IMR-90 (cell line): ENCODE measurements around the gene CDKN1C. TPM values are rescaled to one million over a fixed set of nuclear protein-coding genes. Genes with fewer than 3 reads are reported as not detected.

Experiments used
- ATAC-seq: fragments of 200-7000 bp; cut with Tn5 transposase; 2 replicates; pipeline ENCODE4 v1.9.1; 2020; ENCODE audit warnings: low read depth, mild to moderate bottlenecking, moderate library complexity
- BruUV-seq: library from RNA; stranded (reverse); fragments of 400-500 nt; replicated peaks from 2 replicates; lab custom pipeline; 2021; lab: Mats Ljungman, UMichigan
- CTCF ChIA-PET: fragments of 300-600 bp; formaldehyde crosslinking; extraction: SDS; loops from one replicate; lab custom pipeline; 2021; ENCODE audit warnings: antibody characterized with exemption; lab: Yijun Ruan, JAX
- POLR2A ChIA-PET: fragments of 300-600 bp; sonication (Branson Sonifier 250); formaldehyde crosslinking; loops from one replicate; lab custom pipeline; 2022; ENCODE audit warnings: antibody characterized with exemption; ENCODE audit not compliant: unreplicated experiment; lab: Charles Lee
- DNase-seq: peaks from one replicate; pipeline ENCODE4 v3.0.0; 2013
- H2AFZ ChIP-seq: replicated peaks from 2 replicates; pipeline ENCODE3; 2013; ENCODE audit warnings: low read length, mild to moderate bottlenecking; ENCODE audit not compliant: poor library complexity
- H2AK5ac ChIP-seq: 2 replicates; pipeline ENCODE4 v1.6.1; 2013; ENCODE audit warnings: low read depth, low read length, inconsistent platforms
- H2AK9ac ChIP-seq: replicated peaks from 2 replicates; pipeline ENCODE3; 2013; ENCODE audit warnings: mild to moderate bottlenecking, low read depth, low read length, moderate library complexity; ENCODE audit not compliant: poor library complexity
- H2BK120ac ChIP-seq: 2 replicates; pipeline ENCODE4 v1.6.1; 2013; ENCODE audit warnings: low read depth, low read length, inconsistent platforms
- H2BK15ac ChIP-seq: 3 replicates; pipeline ENCODE4 v1.6.1; 2013; ENCODE audit warnings: low read depth, low read length, inconsistent platforms
- H2BK20ac ChIP-seq: 2 replicates; pipeline ENCODE4 v1.6.1; 2013; ENCODE audit warnings: low read depth, mild to moderate bottlenecking, inconsistent platforms, low read length, moderate library complexity
- H2BK5ac ChIP-seq: 2 replicates; pipeline ENCODE4 v1.6.1; 2013; ENCODE audit warnings: mild to moderate bottlenecking, low read depth, low read length, inconsistent platforms; ENCODE audit not compliant: poor library complexity, severe bottlenecking
- H3K14ac ChIP-seq: replicated peaks from 2 replicates; pipeline ENCODE4 v1.6.1; 2013; ENCODE audit warnings: low read depth, low read length, inconsistent platforms
- H3K18ac ChIP-seq: 2 replicates; pipeline ENCODE4 v1.6.1; 2013; ENCODE audit warnings: low read depth, low read length, control low read depth
- H3K23ac ChIP-seq: 2 replicates; pipeline ENCODE4 v1.6.1; 2013; ENCODE audit warnings: low read depth, low read length, inconsistent platforms
- H3K27ac ChIP-seq: 2 replicates; pipeline ENCODE4 v1.5.1; 2013; ENCODE audit warnings: mild to moderate bottlenecking, control low read depth, low read length; ENCODE audit not compliant: insufficient read depth
- H3K27me3 ChIP-seq: 2 replicates; pipeline ENCODE4 v1.6.1; 2013; ENCODE audit warnings: low read length; ENCODE audit not compliant: control insufficient read depth, insufficient read depth
- H3K36me3 ChIP-seq: 2 replicates; pipeline ENCODE4 v1.6.1; 2013; ENCODE audit warnings: low read length, mixed read lengths; ENCODE audit not compliant: control insufficient read depth, insufficient read depth
- H3K4ac ChIP-seq: 2 replicates; pipeline ENCODE4 v1.6.1; 2013; ENCODE audit warnings: low read depth, low read length, inconsistent platforms
- H3K4me1 ChIP-seq: 2 replicates; pipeline ENCODE4 v1.6.1; 2013; ENCODE audit warnings: low read length, mixed read lengths; ENCODE audit not compliant: control insufficient read depth, insufficient read depth
- H3K4me2 ChIP-seq: 2 replicates; pipeline ENCODE4 v1.6.1; 2013; ENCODE audit warnings: low read depth, mild to moderate bottlenecking, control low read depth, low read length, moderate library complexity
- H3K4me3 ChIP-seq: 2 replicates; pipeline ENCODE4 v1.5.1; 2013; ENCODE audit warnings: low read depth, mild to moderate bottlenecking, control low read depth, low read length, moderate library complexity; ENCODE audit not compliant: insufficient read depth
- H3K56ac ChIP-seq: 2 replicates; pipeline ENCODE4 v1.6.1; 2013; ENCODE audit warnings: low read length, inconsistent platforms; ENCODE audit not compliant: insufficient read depth; ENCODE audit errors: extremely low read depth
- H3K79me1 ChIP-seq, 2 experiments: 2 replicates each; pipeline ENCODE4 v1.6.1; 2013; ENCODE audit warnings: low read length in 2 of 2, inconsistent platforms in 1 of 2, low read depth in 1 of 2
- H3K9ac ChIP-seq: 2 replicates; pipeline ENCODE4 v1.6.1; 2013; ENCODE audit warnings: low read depth, low read length, control low read depth
- H3K9me1 ChIP-seq: 2 replicates; pipeline ENCODE4 v1.6.1; 2013; ENCODE audit warnings: low read length, inconsistent platforms; ENCODE audit not compliant: insufficient read depth
- H3K9me3 ChIP-seq: 2 replicates; pipeline ENCODE4 v1.6.1; 2013; ENCODE audit warnings: low read length; ENCODE audit not compliant: control insufficient read depth, insufficient read depth
- H4K20me1 ChIP-seq: 2 replicates; pipeline ENCODE4 v1.6.1; 2013; ENCODE audit warnings: low read length, inconsistent platforms; ENCODE audit not compliant: insufficient read depth
- H4K5ac ChIP-seq: 2 replicates; pipeline ENCODE4 v1.6.1; 2013; ENCODE audit warnings: mild to moderate bottlenecking, low read depth, low read length, control low read depth
- H4K8ac ChIP-seq, 2 experiments: 2 replicates each; pipeline ENCODE4 v1.6.1; 2013; ENCODE audit warnings: low read depth in 2 of 2, low read length in 2 of 2, control low read depth in 1 of 2, inconsistent platforms in 1 of 2
- H4K91ac ChIP-seq: 2 replicates; pipeline ENCODE4 v1.6.1; 2013; ENCODE audit warnings: low read depth, low read length, inconsistent platforms; ENCODE audit not compliant: insufficient read depth
- BHLHE40 ChIP-seq: fragments of 150-350 bp; IDR thresholded peaks from 2 replicates; pipeline ENCODE4 v1.6.1; 2016; ENCODE audit warnings: mild to moderate bottlenecking, low read depth, low read length
- CEBPB ChIP-seq: IDR thresholded peaks from 2 replicates; pipeline ENCODE4 v1.6.1; 2012; ENCODE audit warnings: low read depth, low read length, improper control_type of control experiment
- CHD1 ChIP-seq: IDR thresholded peaks from 2 replicates; pipeline ENCODE4 v1.6.1; 2012; ENCODE audit warnings: low read depth, low read length, improper control_type of control experiment
- FOS ChIP-seq: fragments of 150-350 bp; IDR thresholded peaks from 2 replicates; pipeline ENCODE4 v1.6.1; 2016; ENCODE audit warnings: low read depth, low read length
- MAFK ChIP-seq: IDR thresholded peaks from 2 replicates; pipeline ENCODE4 v1.6.1; 2012; ENCODE audit warnings: low read depth, low read length, improper control_type of control experiment
- MAZ ChIP-seq: IDR thresholded peaks from 2 replicates; pipeline ENCODE4 v1.6.1; 2012; ENCODE audit warnings: low read depth, mild to moderate bottlenecking, low read length, improper control_type of control experiment, moderate library complexity, borderline replicate concordance
- MXI1 ChIP-seq: IDR thresholded peaks from 2 replicates; pipeline ENCODE4 v1.6.1; 2012; ENCODE audit warnings: low read depth, mild to moderate bottlenecking, low read length, moderate library complexity, borderline replicate concordance
- NFE2L2 ChIP-seq: fragments of 150-350 bp; IDR thresholded peaks from 2 replicates; pipeline ENCODE4 v1.6.1; 2016; ENCODE audit warnings: low read depth, mild to moderate bottlenecking, low read length
- POLR2A ChIP-seq: IDR thresholded peaks from 2 replicates; pipeline ENCODE4 v1.6.1; 2012; ENCODE audit warnings: mild to moderate bottlenecking, low read depth, low read length
- RAD21 ChIP-seq: IDR thresholded peaks from 2 replicates; pipeline ENCODE4 v1.6.1; 2012; ENCODE audit warnings: low read length, improper control_type of control experiment
- RCOR1 ChIP-seq: IDR thresholded peaks from 2 replicates; pipeline ENCODE4 v1.6.1; 2012; ENCODE audit warnings: mild to moderate bottlenecking, low read length, improper control_type of control experiment; ENCODE audit not compliant: insufficient replicate concordance
- RFX5 ChIP-seq: IDR thresholded peaks from 2 replicates; pipeline ENCODE4 v1.8.0; 2012; ENCODE audit warnings: low read depth, mild to moderate bottlenecking, low read length, moderate library complexity
- SMC3 ChIP-seq: fragments of 150-350 bp; IDR thresholded peaks from 2 replicates; pipeline ENCODE4 v1.6.1; 2016; ENCODE audit warnings: low read depth, mild to moderate bottlenecking, antibody characterized with exemption, low read length, moderate library complexity
- WGBS, 2 experiments: methylation state at CpG; one replicate each; pipeline versions ENCODE4 v1.1.5 to v1.1.7; 2013; ENCODE audit warnings: missing lambda C conversion rate in 2 of 2; ENCODE audit not compliant: insufficient read length in 1 of 2; ENCODE audit errors: extremely low coverage in 2 of 2; 5-methylcytosine and 5-hydroxymethylcytosine counted together
- dilution Hi-C: fragments of 300-500 bp; cut with HindIII; formaldehyde crosslinking; loops from one replicate; pipeline ENCODE4 v1.14.3; 2018; ENCODE audit warnings: low sequenced_read_pairs; ENCODE audit not compliant: unreplicated experiment
- in situ Hi-C: fragments of 300-500 bp; cut with MboI; formaldehyde crosslinking; loops from 3 replicates; pipeline ENCODE4 v1.14.3; 2019; ENCODE audit warnings: low sequenced_read_pairs, inconsistent platforms, mixed read lengths
- intact Hi-C: fragments of 100-400 bp; cut with micrococcal nuclease; formaldehyde crosslinking; loops from 2 replicates; pipeline ENCODE4 v1.10.0; 2022
- polyA plus RNA-seq, 3 experiments: library from polyadenylated mRNA; depleted of rRNA; stranded (reverse); fragments of >200 nt; gene quantifications; 2 replicates each; pipeline ENCODE4 v1.2.3, GENCODE V29; 2012; ENCODE audit warnings: low replicate concordance in 1 of 3
- total RNA-seq: library from RNA; depleted of rRNA; stranded (reverse); fragments of >200 nt; gene quantifications from 2 replicates; pipeline ENCODE4 v1.2.3, GENCODE V29; 2012
- TF ChIP-seq, protein P1 (sequence below): fragments of 150-350 bp; IDR thresholded peaks from 2 replicates; pipeline ENCODE4 v1.6.1; 2016; ENCODE audit warnings: low read depth, mild to moderate bottlenecking, low read length, moderate library complexity, borderline replicate concordance
- TF ChIP-seq, protein P2 (sequence below): conservative IDR thresholded peaks from 2 replicates; pipeline ENCODE4 v1.5.1; 2012; ENCODE audit warnings: mild to moderate bottlenecking, low read depth, low read length, improper control_type of control experiment
- TF ChIP-seq, protein P3 (sequence below): fragments of 150-350 bp; IDR thresholded peaks from 2 replicates; pipeline ENCODE4 v1.6.1; 2017; ENCODE audit warnings: mild to moderate bottlenecking, antibody characterized with exemption, low read length, low read depth

Gene CDKN1C
- total and polyA plus RNA-seq, 2 of the 4 experiments (the other 2 are of a cell fraction): 1.6 to 3.0 TPM

DNA sequence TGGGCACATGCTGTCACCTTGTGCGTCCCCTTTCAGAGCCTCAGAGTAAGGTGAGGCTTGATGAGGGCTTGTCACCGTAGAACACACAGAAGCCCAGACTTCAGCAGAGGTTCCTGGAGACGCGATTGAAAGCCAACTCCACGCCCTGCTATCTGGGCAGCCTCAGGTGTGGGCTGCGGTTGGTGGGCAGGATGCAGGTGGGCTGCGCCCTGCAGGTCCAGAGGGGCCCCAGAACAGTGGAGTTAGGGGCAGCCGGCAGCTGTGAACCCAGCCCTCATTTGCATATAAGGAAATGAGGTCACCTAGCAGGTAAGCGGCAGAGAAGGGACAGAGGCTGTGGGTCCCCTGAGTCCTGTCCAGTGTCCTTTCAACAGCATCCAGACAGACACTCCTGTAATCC, 28.2 kb upstream of the CDKN1C start:
- Histone ChIP-seq H2AFZ (no peak overlapping the region), H3K56ac (no peak overlapping the region), H4K5ac (no peak overlapping the region), H3K4ac (peak overlapping the region; percentile 63; the same call in 1 of the 2 replicates), H4K91ac (0 out of 2 replicates have a peak overlapping the region, but pooled peaks have one; percentile 17), H3K14ac (no peak overlapping the region), H4K20me1 (no peaks in the 10 kb centered on the region), H3K27ac (no peak overlapping the region), H3K36me3 (no peaks in the 10 kb centered on the region), H3K4me1 (peaks cover 16% of the 10 kb centered on the region), H3K79me1 (peaks cover 0 to 7% of the 10 kb centered on the region in 2 experiments; a peak in 1 of 4 replicates), H2AK9ac (peak overlapping the region; percentile 43), H3K4me3 (no peak overlapping the region), H3K18ac (no peak overlapping the region), H3K23ac (no peak overlapping the region), H3K27me3 (no peaks in the 10 kb centered on the region), H2AK5ac (0 out of 2 replicates have a peak overlapping the region, but pooled peaks have one; percentile 79), H2BK120ac (peak overlapping the region; percentile 23; the same call in 1 of the 2 replicates), H2BK20ac (peak overlapping the region; percentile 56; the same call in 1 of the 2 replicates), H2BK15ac (no peak overlapping the region), H3K9me3 (no peaks in the 10 kb centered on the region), H4K8ac (no peak overlapping the region), H3K4me2 (no peak overlapping the region), H3K9me1 (peaks cover 11% of the 10 kb centered on the region), H2BK5ac (no peak overlapping the region), H3K9ac (no peak overlapping the region)
- in situ Hi-C loops (no loop called here), dilution Hi-C loops (no loop called here), intact Hi-C loops (no loop called here)
- DNase-seq: no peak
- 88% methylated on average over 6 of the region's 9 CpGs; no CpG with 5 or more reads in 1 of the 2 experiments for WGBS, 2 experiments
- CTCF ChIA-PET: no interaction called here
- POLR2A ChIA-PET: no interaction called here
- TF ChIP-seq, protein P1, sequence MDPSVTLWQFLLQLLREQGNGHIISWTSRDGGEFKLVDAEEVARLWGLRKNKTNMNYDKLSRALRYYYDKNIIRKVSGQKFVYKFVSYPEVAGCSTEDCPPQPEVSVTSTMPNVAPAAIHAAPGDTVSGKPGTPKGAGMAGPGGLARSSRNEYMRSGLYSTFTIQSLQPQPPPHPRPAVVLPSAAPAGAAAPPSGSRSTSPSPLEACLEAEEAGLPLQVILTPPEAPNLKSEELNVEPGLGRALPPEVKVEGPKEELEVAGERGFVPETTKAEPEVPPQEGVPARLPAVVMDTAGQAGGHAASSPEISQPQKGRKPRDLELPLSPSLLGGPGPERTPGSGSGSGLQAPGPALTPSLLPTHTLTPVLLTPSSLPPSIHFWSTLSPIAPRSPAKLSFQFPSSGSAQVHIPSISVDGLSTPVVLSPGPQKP: no peak
- TF ChIP-seq RFX5 (no peak), NFE2L2 (no peak), CHD1 (no peak), MXI1 (no peak), BHLHE40 (no peak), FOS (no peak), MAZ (no peak), RAD21 (no peak), POLR2A (no peak), CEBPB (no peak), MAFK (no peak), RCOR1 (no peak), SMC3 (no peak)
- TF ChIP-seq, protein P2, sequence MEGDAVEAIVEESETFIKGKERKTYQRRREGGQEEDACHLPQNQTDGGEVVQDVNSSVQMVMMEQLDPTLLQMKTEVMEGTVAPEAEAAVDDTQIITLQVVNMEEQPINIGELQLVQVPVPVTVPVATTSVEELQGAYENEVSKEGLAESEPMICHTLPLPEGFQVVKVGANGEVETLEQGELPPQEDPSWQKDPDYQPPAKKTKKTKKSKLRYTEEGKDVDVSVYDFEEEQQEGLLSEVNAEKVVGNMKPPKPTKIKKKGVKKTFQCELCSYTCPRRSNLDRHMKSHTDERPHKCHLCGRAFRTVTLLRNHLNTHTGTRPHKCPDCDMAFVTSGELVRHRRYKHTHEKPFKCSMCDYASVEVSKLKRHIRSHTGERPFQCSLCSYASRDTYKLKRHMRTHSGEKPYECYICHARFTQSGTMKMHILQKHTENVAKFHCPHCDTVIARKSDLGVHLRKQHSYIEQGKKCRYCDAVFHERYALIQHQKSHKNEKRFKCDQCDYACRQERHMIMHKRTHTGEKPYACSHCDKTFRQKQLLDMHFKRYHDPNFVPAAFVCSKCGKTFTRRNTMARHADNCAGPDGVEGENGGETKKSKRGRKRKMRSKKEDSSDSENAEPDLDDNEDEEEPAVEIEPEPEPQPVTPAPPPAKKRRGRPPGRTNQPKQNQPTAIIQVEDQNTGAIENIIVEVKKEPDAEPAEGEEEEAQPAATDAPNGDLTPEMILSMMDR: no peak
- TF ChIP-seq, protein P3, sequence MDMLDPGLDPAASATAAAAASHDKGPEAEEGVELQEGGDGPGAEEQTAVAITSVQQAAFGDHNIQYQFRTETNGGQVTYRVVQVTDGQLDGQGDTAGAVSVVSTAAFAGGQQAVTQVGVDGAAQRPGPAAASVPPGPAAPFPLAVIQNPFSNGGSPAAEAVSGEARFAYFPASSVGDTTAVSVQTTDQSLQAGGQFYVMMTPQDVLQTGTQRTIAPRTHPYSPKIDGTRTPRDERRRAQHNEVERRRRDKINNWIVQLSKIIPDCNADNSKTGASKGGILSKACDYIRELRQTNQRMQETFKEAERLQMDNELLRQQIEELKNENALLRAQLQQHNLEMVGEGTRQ: no peak
- ATAC-seq: no peak
- BruUV-seq: no TSS peak
